HG02981 (cell line): ENCODE data around the gene TAAR6.
A peak's percentile ranks its signal among the peaks of the same experiment; 100 is the strongest.
"Not testable (repeated sequence)": the region's sequence is repeated elsewhere in the genome, so short reads cannot be mapped to it uniquely, and the experiment has no call there.

Experiments
- ATAC-seq: cut with Tn5 transposase; IDR thresholded peaks from one replicate; pipeline ENCODE4 v1.9.1; 2021; ENCODE audit warnings: mild to moderate bottlenecking, moderate library complexity; ENCODE audit not compliant: unreplicated experiment

The TAAR6 gene, protein sequence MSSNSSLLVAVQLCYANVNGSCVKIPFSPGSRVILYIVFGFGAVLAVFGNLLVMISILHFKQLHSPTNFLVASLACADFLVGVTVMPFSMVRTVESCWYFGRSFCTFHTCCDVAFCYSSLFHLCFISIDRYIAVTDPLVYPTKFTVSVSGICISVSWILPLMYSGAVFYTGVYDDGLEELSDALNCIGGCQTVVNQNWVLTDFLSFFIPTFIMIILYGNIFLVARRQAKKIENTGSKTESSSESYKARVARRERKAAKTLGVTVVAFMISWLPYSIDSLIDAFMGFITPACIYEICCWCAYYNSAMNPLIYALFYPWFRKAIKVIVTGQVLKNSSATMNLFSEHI

DNA sequence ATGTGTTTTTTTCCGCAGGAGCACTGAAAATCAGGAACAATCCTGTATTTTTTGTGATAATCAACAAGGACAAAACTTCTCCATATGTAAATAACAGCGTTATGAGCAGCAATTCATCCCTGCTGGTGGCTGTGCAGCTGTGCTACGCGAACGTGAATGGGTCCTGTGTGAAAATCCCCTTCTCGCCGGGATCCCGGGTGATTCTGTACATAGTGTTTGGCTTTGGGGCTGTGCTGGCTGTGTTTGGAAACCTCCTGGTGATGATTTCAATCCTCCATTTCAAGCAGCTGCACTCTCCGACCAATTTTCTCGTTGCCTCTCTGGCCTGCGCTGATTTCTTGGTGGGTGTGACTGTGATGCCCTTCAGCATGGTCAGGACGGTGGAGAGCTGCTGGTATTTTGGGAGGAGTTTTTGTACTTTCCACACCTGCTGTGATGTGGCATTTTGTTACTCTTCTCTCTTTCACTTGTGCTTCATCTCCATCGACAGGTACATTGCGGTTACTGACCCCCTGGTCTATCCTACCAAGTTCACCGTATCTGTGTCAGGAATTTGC is at the start of gene TAAR6:
TAAR6 (plus strand) TSS at position 102 of the 557 bp plus-strand sequence; CDS start at position 102, 0 bp downstream.
- no peak for ATAC-seq

DNA sequence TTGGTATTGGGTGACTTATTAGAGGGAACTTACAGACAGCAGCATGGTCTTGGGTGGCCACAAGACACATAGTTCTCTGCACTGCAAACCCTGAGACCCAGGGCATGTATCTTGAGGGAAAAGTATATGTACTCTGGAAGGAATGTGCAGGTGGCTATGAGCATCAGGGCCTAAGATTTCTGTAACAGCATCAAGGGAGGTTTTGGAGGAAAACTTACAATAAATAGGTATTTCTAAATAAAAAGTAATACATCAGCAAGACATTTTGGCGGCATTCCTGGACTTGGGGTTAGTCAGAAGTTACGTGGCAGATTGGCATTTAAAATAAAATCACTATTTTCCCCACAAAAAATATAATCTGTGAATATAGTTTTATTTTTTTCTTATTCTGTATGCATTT is 49.2 kb upstream of the TAAR6 start:
- ATAC-seq: no peak

DNA sequence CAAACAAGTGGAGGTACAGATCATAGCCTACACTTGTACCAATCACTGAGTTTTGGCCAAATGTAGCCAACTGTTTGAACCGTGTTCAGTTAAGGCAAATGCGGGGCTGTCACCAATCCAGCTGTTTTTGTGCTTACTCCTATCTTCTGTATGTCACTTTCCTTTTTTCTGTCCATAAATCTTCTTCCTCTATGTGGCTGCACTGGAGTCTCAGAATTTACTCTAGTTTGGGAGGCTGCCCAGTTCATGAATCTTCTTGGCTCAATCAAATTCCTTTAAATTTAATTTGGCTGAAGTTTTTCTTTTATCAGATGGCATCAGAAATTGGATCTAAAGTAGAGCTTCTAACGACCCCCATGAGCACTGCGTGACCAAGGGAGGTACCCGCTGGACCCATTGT is 45.5 kb upstream of the TAAR6 start:
- ATAC-seq: no peak

DNA sequence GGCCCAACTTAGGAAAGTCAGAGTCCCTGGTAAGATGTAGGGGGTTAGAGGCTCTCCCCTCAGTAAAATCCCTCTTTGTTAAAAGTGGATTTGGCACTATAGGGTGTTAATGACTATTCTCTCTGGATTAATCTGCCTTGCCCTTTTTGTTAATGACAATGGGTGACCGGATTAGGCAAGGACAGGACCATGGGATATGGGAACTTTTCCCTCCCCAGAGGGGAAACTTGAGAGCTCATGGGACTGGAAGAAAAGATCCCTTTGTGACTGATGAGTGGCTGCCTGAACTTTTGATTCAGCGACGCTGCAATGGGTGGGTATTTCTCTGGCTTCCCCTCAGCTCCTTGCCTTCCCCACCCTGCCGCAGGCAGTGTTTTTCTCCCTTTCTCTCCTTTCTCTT is 44.3 kb upstream of the TAAR6 start:
- no peak for ATAC-seq

DNA sequence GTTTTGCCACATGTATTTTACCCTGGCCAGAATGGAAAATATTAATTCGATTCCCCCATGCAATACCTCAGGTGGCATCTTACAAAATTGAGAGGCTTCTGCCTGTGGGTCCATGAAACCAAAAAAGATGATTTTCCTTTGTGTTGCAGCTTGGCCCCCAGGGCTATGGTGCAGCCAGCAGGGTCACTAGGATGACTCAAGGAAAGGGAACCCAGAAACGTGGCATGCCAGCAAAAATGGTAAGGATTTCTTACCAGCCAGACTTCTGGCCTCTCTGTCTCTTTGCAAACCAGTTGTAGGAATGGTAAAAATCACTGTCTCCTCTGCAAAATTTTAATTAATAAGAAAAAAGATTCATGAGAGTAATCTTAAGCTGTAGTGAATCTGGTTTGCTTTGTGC is 43.7 kb upstream of the TAAR6 start:
- ATAC-seq: no peak

DNA sequence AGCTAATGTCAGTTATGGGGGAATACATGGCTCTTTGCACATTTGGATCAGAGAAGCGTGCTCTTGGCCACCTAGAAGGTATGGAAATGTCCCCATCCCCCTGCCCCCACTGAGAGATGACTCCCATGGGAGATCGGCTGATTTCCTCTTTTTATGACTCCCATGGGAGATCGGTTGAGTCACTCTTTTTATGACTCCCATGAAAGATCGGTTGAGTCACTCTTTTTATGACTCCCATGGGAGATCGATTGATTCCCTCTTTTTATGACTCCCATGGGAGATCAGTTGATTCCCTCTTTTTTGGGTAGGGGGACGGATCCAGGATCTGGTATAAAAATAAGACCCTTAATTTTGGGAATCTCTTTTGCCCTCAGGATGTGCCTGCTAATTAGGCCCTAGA is 42.3 kb upstream of the TAAR6 start:
- ATAC-seq: no peak

DNA sequence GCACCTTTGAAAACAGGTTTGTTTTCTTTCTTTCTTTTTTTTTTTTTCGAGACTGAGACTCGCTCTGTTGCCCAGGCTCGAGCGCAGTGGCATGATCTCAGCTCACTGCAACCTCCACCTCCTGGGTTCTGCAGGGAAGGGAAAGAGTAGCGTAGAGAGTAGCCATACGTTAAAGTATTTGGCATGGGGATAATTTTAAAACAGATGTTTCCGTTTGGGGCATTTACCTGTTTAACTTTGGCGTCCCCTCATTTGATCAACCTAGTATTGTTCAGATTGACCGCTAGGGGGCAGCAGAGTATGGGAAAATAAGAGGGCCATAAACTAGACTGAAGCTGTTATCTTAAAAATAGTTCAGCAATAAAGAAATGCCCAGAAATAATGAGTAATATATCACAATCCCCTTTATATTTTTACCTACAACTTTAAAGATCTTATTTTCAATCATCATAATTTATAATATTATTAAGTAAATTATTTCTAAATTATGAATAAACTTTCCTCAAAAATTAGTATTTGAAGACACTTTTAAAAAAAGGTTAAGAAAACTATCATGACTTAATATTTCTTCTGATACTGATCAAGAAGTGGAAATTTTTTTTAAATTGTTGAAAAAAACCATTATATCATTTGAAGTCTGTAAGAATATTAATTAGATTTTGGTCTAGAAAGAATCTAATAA is 39.7 kb upstream of the TAAR6 start:
- peak; percentile 88 for ATAC-seq

DNA sequence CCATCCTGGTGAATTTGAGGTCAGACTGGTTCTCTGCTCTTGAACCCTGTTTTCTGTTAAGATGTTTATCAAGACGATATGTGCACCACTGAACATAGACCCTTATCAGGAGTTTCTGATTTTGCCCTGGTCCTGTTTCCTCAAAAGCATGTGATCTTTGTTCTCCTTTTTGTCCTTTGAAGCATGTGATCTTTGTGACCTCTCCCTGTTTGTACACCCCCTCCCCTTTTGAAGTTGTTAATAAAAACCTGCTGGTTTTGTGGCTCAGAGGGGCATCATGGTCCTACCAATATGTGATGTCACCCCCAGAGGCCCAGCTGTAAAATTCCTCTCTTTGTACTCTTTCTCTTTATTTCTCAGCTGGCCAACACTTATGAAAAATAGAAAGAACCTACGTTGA is 35.6 kb upstream of the TAAR6 start:
- ATAC-seq: not testable (repeated sequence)

DNA sequence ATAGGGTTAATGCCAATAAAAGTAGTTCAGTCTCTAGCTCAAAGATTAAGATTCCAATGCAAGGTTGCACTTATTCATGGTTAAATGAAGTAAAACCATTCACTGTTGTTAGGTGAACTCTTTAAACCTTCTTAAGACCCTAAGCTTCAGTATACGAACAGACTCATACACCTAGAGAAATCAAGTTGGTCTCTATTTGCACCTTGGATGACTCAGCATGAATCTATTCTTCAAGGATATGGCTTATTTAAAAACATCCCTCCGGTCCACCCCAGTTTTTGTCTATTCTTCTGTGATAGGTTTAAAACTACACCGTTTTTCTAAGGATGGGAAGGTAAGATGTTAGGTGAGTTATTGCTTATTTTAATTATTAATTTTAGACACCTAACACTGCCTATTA is 33.0 kb upstream of the TAAR6 start:
- ATAC-seq: no peak

DNA sequence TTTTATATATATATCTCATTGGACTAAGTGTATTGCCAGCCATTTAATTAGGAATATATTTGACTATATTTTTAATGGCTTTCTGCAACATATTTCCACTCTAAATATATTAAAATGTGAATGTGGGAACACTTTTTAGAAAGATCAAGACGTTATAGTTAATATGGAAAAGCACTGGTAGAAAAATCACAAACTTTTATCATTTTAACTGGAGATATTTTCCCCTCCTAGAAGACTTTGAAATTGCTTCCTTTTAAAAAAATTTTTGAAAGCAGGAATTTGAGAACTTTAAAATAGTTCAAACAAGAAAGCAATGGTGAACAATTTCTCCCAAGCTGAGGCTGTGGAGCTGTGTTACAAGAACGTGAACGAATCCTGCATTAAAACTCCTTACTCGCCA is 32.1 kb upstream of the TAAR6 start, which contains the start of gene TAAR9:
TAAR9 (plus strand) TSS at position 301 of the 400 bp plus-strand sequence; CDS start at position 314, 13 bp downstream.
- no peak for ATAC-seq

DNA sequence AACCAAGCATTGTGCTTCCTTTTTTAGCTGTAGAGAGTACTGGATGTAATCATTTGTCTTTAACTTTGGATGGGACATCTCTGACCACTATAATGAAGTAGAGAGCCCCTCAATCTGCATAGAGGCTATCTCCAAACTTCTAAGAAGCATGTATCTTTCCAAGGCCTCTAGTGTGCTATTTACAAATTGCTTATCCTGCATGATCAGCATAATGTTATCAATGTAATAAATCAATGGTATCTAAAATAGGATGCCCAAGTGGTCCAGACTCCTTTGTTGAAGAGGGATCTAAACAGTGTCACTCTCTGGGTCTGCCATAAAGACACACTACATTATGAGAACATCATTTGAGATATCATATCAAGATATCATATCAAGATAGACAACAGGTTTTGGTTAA is 25.3 kb upstream of the TAAR6 start:
- no peak for ATAC-seq

DNA sequence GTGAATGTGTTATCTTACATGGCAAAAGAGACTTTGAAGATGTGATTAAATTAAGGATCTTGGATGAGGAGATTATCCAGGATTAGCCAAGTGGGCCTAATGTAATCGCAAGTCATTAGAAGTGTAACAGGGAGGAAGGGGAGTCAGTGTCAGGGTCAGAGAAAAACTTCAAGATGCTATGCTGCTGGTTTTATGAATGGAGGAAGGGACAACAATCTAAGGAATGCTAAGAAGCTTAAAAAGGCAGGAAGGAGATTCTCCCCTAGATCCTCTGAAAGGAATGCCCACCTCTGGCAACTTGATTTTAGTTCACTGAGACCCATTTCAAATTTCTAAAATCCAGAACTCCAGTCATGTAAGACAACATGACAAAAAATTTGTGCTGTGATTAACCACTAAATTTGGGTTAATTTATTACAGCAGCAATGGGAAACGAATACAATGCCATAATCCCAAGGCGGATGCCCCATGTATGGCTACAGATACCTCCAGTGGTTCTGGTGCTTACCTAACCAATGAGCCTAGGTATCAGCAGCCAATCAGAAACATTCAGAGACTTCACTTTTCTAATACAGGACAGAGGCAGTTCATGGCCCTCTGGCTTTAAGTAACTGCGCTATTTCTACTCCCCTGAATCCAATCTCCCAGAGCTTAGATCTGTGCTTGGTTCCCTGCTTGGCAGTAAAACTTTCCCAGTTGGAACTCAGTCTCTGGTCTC is 21.2 kb upstream of the TAAR6 start:
- no peak for ATAC-seq

DNA sequence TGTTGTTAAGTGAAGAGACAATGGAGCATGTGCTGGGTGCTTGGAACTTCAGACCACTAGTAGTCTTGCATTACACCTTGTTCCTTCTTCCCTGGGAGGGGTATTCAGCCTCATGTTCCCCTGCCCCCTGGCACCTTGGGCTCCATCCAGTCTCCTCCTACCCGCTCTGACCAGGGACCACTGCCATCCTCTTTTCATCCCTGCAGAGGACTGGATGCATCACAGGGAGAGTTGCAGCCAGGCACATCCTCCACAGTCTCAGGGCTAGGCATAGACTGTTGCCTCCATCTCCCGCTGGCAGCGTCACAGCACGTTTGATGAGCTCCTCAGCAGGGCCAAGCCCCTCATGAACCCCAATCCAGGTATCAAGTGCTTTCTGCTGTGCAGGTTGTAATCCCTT is 18.9 kb upstream of the TAAR6 start:
- ATAC-seq: no peak

DNA sequence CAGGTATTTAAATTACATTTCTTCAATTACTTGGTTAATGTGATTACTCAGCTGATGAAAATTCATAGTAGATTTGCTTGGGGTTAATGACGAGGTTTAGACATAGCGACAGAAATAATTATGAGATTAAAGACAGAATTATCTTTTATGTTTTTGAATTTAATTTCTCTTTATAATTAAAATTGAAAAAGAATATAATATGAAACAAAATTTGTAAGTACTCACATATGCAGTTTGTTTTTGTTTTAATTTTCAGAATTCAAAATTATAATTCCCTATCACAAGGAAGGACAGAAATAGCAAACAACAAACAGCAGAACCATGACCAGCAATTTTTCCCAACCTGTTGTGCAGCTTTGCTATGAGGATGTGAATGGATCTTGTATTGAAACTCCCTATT is 17.8 kb upstream of the TAAR6 start, which contains the start of gene TAAR8:
TAAR8 (plus strand) TSS at position 301 of the 400 bp plus-strand sequence; CDS start at position 322, 21 bp downstream.
- no peak for ATAC-seq

DNA sequence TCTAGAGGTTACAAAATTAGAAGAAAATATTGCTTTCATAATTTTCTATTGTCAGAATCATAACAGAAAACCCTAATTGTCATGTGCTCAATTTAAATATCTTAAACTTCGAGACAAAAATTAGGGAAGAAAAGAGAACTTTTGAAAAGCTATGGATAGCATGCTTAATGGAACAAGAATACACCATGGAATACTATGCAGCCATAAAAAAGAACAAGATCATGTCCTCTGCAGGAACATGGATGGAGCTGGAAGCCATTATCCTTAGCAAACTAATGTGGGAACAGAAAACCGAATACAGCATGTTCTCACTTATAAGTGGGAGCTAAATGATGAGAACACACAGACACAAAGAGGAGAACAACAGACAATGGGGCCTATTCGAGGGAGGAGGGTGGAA is 10.0 kb upstream of the TAAR6 start:
- ATAC-seq: not testable (repeated sequence)

DNA sequence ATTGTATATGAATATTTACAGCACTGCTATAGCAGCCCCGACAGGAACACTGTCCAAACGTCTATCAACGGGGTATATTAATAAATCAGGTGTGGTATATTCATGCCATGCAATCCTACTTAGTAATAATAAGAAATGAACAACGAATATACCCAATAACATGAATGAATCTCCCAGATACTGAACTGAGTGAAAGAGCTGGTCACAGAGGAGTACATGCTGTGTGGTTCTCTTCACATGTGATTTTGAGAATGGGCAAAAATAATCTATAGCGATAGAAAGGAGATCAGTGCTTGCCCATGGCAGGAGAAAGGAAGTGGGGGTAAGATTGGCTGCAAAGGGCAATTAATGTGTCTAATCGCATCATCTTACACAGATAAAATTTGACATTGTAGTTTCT is 3.7 kb upstream of the TAAR6 start:
- no peak for ATAC-seq

DNA sequence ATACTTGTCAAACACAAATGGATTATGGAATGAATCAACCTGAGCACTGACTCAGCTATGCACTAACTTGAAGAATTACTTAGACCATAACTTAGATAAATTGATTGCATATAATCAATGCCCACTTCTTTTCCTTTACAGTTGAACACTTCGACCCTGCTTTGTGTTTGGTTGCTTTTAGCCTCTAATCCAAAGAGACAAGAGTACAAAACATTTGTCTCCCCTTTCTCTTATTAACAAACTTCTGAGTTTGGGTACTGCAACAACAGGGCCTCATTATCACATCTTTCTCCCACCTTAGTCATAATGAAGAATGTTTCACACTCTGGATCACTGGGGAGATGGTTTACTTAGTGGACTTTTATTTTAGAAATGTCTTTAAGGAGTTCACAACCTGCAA is 2.6 kb upstream of the TAAR6 start:
- ATAC-seq: no peak

DNA sequence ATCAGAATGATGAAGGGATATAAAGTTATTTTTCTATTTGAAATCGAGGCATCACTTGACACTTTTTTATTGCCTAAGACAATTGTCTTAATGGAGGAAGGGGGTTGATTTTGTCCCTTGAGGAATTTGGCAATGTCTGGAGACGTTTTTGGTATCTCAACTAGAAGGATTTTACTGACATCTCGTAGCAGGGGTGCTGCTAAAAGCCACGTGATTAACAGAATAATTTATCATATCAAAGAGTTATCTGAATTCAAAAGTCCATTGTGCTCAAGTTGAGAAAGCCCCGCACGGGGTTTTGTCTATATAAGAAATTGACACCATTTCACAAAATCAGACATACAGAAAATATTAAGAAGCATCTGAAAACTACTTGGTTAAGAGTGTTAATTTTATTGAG is 1.5 kb upstream of the TAAR6 start:
- ATAC-seq: no peak

DNA sequence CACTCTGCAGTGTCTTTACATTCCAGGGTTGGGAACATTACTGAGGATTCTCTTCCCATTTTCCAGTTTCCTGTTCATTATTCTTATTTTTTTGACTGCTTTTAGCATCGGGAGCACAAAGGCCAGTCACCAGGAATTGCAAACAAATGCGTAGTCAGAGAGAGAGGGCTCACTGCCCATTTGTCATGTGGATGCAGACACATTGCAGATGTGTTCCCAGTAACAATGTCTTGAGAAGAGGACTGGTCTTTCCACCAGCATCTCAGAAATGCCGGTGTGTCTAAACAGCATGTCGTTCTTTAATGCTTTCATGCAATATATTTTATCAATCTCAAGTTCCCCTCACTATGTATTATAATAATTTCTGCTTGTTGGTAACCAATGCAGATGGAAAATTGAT is 952 bp upstream of the TAAR6 start:
- ATAC-seq: no peak

DNA sequence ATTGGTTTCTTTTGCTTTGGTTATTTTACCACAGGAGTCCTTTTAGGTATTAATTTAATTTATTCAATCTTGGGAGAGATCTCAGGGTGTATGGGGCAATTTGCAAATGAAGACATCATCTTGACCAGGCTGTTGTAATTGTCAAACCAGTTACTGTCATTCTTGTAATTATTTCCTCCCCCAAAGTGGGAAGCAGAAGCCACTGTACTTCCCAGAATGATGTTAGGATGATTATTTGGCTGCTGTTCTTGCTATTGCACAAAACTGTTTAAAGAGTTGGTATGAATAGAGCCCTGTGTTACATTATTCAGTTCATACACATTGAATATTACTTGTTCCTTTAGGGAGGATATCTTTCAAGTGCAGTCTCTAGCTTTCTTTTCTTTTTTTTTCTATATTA is 1.7 kb downstream of the TAAR6 start:
- no peak for ATAC-seq

DNA sequence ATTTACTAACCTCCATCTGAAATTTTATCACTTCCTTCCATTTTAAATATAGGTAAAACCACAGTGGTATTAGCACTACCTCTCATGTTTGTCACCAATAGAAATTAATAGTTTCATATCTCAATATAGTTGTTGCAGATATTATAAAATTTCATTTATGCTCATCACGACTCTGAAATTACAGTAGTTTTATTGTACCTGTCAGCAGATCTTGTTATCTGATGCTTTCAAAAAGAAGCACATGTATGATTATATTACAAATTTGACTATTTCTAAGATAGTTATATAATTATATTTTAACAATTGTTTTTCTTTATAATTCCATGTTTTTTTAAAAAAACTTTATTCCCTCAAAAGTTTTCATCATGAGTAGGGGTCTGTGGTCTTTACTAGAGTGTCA is 14.6 kb downstream of the TAAR6 start:
- no peak for ATAC-seq
